Natural killer cell (primary cell): ENCODE measurements around the gene ZNF440. TPM values are rescaled to one million over a fixed set of nuclear protein-coding genes. Genes with fewer than 3 reads are reported as not detected.
"Not testable (repeated sequence)": the region's sequence is repeated elsewhere in the genome, so short reads cannot be mapped to it uniquely, and the experiment has no call there.

ENCODE experiments used
- ATAC-seq, 3 donors: fragments of 150-1000 bp in 2 of 3; fragments of 200-7000 bp in 1 of 3; cut with Tn5 transposase; 1 replicate in 1 of 3; 2 replicates in 2 of 3; pipeline ENCODE4 v1.10.0; 2021; ENCODE audit warnings: mild to moderate bottlenecking in 2 of 3, moderate library complexity in 2 of 3
- DNase-seq, 2 donors: peaks; one replicate each; pipeline versions ENCODE4 v3.0.0 to v3.0.0-alpha.2; 2013 to 2021; ENCODE audit warnings: mixed read lengths in 1 of 2
- H3K27ac ChIP-seq: one replicate; pipeline ENCODE4 v1.5.1; 2013; ENCODE audit warnings: mild to moderate bottlenecking, low read length
- H3K27me3 ChIP-seq: one replicate; pipeline ENCODE4 v1.6.1; 2013; ENCODE audit warnings: low read length; ENCODE audit not compliant: control insufficient read depth, insufficient read depth
- H3K36me3 ChIP-seq: one replicate; pipeline ENCODE4 v1.6.1; 2013; ENCODE audit warnings: low read length; ENCODE audit not compliant: control insufficient read depth, insufficient read depth
- H3K4me1 ChIP-seq: one replicate; pipeline ENCODE4 v1.6.1; 2013; ENCODE audit warnings: low read length; ENCODE audit not compliant: control insufficient read depth, insufficient read depth
- H3K4me3 ChIP-seq: one replicate; pipeline ENCODE4 v1.5.1; 2013; ENCODE audit warnings: low read length
- H3K9me3 ChIP-seq: one replicate; pipeline ENCODE4 v1.6.1; 2013; ENCODE audit warnings: low read length; ENCODE audit not compliant: control insufficient read depth, insufficient read depth
- H3K27ac Mint-ChIP-seq, 2 donors: one replicate each; pipeline ENCODE4 v1.8.0; 2022; ENCODE audit warnings: mild to moderate bottlenecking in 2 of 2, mixed read lengths in 2 of 2, moderate library complexity in 1 of 2
- H3K27me3 Mint-ChIP-seq, 2 donors: one replicate each; pipeline ENCODE4 v1.8.0; 2022; ENCODE audit warnings: low read depth in 2 of 2, mixed read lengths in 2 of 2
- H3K36me3 Mint-ChIP-seq: one replicate; pipeline ENCODE4 v1.8.0; 2022; ENCODE audit warnings: mixed read lengths
- H3K4me1 Mint-ChIP-seq, 2 donors: one replicate each; pipeline ENCODE4 v1.8.0; 2022; ENCODE audit warnings: mixed read lengths in 2 of 2
- H3K4me3 Mint-ChIP-seq: one replicate; pipeline ENCODE4 v1.8.0; 2022; ENCODE audit warnings: mild to moderate bottlenecking, moderate library complexity, mixed read lengths
- H3K9me3 Mint-ChIP-seq, 2 donors: one replicate each; pipeline ENCODE4 v1.8.0; 2022; ENCODE audit warnings: mixed read lengths in 2 of 2
- CTCF ChIP-seq: fragments of 200-600 bp; IDR thresholded peaks from one replicate; pipeline ENCODE4 v1.8.0; 2022; ENCODE audit warnings: antibody characterized with exemption
- WGBS: methylation state at CpG from one replicate; pipeline ENCODE4 v1.1.7; 2013; ENCODE audit warnings: missing lambda C conversion rate; ENCODE audit not compliant: insufficient coverage; 5-methylcytosine and 5-hydroxymethylcytosine counted together
- intact Hi-C: fragments of 100-400 bp; cut with micrococcal nuclease; formaldehyde crosslinking; loops from one replicate; pipeline ENCODE4 v1.14.2; 2022
- total RNA-seq, 4 donors: library from RNA; stranded (reverse); fragments of 120-200 nt in 1 of 4; gene quantifications; one replicate each; pipeline versions ENCODE4 v1.2.3 to v1.2.4, GENCODE V29; 2013 to 2022

Gene ZNF440
- total RNA-seq, 3 donors from 2014 or later (not counting 1 experiment from before 2014, with no cell fraction given): 21.8 to 37.4 (median 26.6) TPM

- Histone ChIP-seq H3K4me1 (peaks cover 5% of the 10 kb centered on the region), H3K27ac (no peak overlapping the region), H3K4me3 (no peak overlapping the region), H3K36me3 (no peaks in the 10 kb centered on the region), H3K27me3 (no peaks in the 10 kb centered on the region), H3K9me3 (no peaks in the 10 kb centered on the region)
- Mint-ChIP-seq H3K4me3 (no peak overlapping the region), H3K27ac (no peak overlapping the region), H3K36me3 (no peaks in the 10 kb centered on the region), H3K4me1 (peaks cover 6 to 14% of the 10 kb centered on the region in 2 donors), H3K27me3 (no peaks in the 10 kb centered on the region), H3K9me3 (no peaks in the 10 kb centered on the region)
- no peak for DNase-seq
- TF ChIP-seq CTCF: no peak
- intact Hi-C loops: loop anchor here (10.0 kb wide), 1 partner anchor 49 kb away; the partner anchor contains the start of gene ZNF491
- no peak for ATAC-seq
- 80% methylated on average over 2 of the region's 2 CpGs for WGBS
Measured at GRCh38 chr19:11843722-11844121, 29.6 kb downstream of the ZNF440 start.

GRCh38 chr19:11847615-11848014 lies 33.5 kb downstream of the ZNF440 start:
- H3K9me3 ChIP-seq, H3K36me3 ChIP-seq, H3K27me3 Mint-ChIP-seq, H3K27ac ChIP-seq, H3K36me3 Mint-ChIP-seq, ATAC-seq, H3K27me3 ChIP-seq, H3K4me3 ChIP-seq, DNase-seq, H3K9me3 Mint-ChIP-seq: not testable (repeated sequence)
- H3K4me1 Mint-ChIP-seq: peaks cover 24 to 28% of the 10 kb centered on the region in 2 donors
- intact Hi-C loops: loop anchor here (5.0 to 10.0 kb wide), 2 partner anchors 35 to 53 kb away; partner anchors contain the start of genes ZNF440 and ZNF491
- peak overlapping the region; percentile 90 for H3K4me3 Mint-ChIP-seq
- 79% methylated on average over 6 of the region's 6 CpGs for WGBS
- peaks cover 10% of the 10 kb centered on the region for H3K4me1 ChIP-seq
- peak overlapping the region; percentile 74 to 91 for H3K27ac Mint-ChIP-seq

GRCh38 chr19:11848200-11848593 lies 34.1 kb downstream of the ZNF440 start:
- Mint-ChIP-seq H3K36me3 (no peaks in the 10 kb centered on the region), H3K27ac (peak overlapping the region; percentile 74 to 91), H3K9me3 (no peaks in the 10 kb centered on the region), H3K4me3 (peak overlapping the region; percentile 90), H3K4me1 (peaks cover 24 to 28% of the 10 kb centered on the region in 2 donors), H3K27me3 (no peaks in the 10 kb centered on the region)
- intact Hi-C loops: loop anchor here (5.0 to 10.0 kb wide), 2 partner anchors 36 to 53 kb away; partner anchors contain the start of genes ZNF440 and ZNF491
- peaks cover 2% of the 10 kb centered on the region for H3K9me3 ChIP-seq
- no peak for DNase-seq
- H3K27ac ChIP-seq: peak overlapping the region; percentile 3
- 35% methylated on average over 11 of the region's 11 CpGs for WGBS
- H3K36me3 ChIP-seq: no peaks in the 10 kb centered on the region
- H3K27me3 ChIP-seq: no peaks in the 10 kb centered on the region
- no peak for TF ChIP-seq CTCF
- H3K4me1 ChIP-seq: peaks cover 10% of the 10 kb centered on the region
- no peak for ATAC-seq
- H3K4me3 ChIP-seq: no peak overlapping the region

GRCh38 chr19:11848594-11849469 lies 34.8 kb downstream of the ZNF440 start, which contains the start of gene ZNF439:
TSS of gene ZNF439 (plus strand) at chr19:11848726. CDS start at chr19:11848868, 142 bp downstream.
- H3K27ac ChIP-seq: peak within 1 kb of the TSS; percentile 57
- peaks cover 10% of the 10 kb centered on the region for H3K4me1 ChIP-seq
- no peaks in the 10 kb centered on the region for H3K36me3 Mint-ChIP-seq
- peak; percentile 90 to 91 for DNase-seq
- ATAC-seq: peak; percentile 99 to 100 (median 99)
- peak within 1 kb of the TSS; percentile 90 for H3K4me3 Mint-ChIP-seq
- H3K4me1 Mint-ChIP-seq: peaks cover 24 to 28% of the 10 kb centered on the region in 2 donors
- H3K4me3 ChIP-seq: peak within 1 kb of the TSS; percentile 65
- H3K9me3 ChIP-seq: peaks cover 2% of the 10 kb centered on the region
- no peak for TF ChIP-seq CTCF
- no peaks in the 10 kb centered on the region for H3K27me3 Mint-ChIP-seq
- H3K27me3 ChIP-seq: no peaks in the 10 kb centered on the region
- WGBS: under 1% methylated on average over 59 of the region's 59 CpGs
- H3K27ac Mint-ChIP-seq: peak within 1 kb of the TSS; percentile 74 to 91
- intact Hi-C loops: loop anchor here (5.0 to 10.0 kb wide), 2 partner anchors 37 to 54 kb away; partner anchors contain the start of genes ZNF440 and ZNF491
- H3K9me3 Mint-ChIP-seq: no peaks in the 10 kb centered on the region
- H3K36me3 ChIP-seq: no peaks in the 10 kb centered on the region

- DNase-seq, H3K27ac ChIP-seq, H3K9me3 ChIP-seq, H3K4me3 ChIP-seq, H3K9me3 Mint-ChIP-seq, ATAC-seq, H3K4me3 Mint-ChIP-seq, H3K27me3 ChIP-seq, H3K27me3 Mint-ChIP-seq, H3K27ac Mint-ChIP-seq, H3K36me3 ChIP-seq, H3K36me3 Mint-ChIP-seq, intact Hi-C loops: not testable (repeated sequence)
- H3K4me1 Mint-ChIP-seq: peaks cover 24 to 28% of the 10 kb centered on the region in 2 donors
- WGBS: 95% methylated on average over 4 of the region's 4 CpGs
- peaks cover 10% of the 10 kb centered on the region for H3K4me1 ChIP-seq
Measured at GRCh38 chr19:11850289-11850688, 36.2 kb downstream of the ZNF440 start.
